ENCODE results near the gene RERG. TPM values are rescaled to one million over a fixed set of nuclear protein-coding genes. Genes with fewer than 3 reads are reported as not detected.

The RERG gene
- total RNA-seq, 2 donors from 2014 or later: not detected

- Mint-ChIP-seq H3K27me3 (peaks cover 15 to 40% of the 10 kb centered on the region in 2 donors), H3K4me3 (no peak overlapping the region), H3K36me3 (no peaks in the 10 kb centered on the region), H3K9me3 (no peaks in the 10 kb centered on the region), H3K27ac (no peak overlapping the region), H3K4me1 (ENCODE audit: low read depth in 2 of 2) (no peaks in the 10 kb centered on the region)
- DNase-seq (ENCODE audit: low spot score): no peak
- ATAC-seq: no peak
Observed at GRCh38 chr12:15192720-15193119, 28.5 kb downstream of the RERG start.

DNA sequence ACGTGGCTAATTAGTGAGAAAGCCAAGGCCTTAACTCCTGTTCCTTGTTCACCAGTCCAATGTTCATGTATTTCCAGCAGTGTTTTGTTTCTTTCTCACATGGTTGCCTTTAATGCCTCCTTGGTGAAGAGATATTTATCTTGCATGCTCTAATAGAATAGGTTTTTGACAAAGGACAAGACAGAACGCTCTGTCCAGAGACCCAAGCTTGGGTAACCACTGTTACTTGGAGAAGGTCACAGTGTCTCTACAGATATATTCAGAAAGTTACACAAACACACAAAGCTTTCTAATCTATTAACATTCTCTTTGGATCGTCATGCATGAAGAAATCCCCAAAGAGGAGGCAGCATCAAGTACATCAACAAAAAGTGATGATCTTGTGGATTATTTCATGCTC lies 33.1 kb downstream of the RERG start:
- H3K9me3 Mint-ChIP-seq: no peaks in the 10 kb centered on the region
- H3K27me3 Mint-ChIP-seq: peaks cover 14 to 23% of the 10 kb centered on the region in 2 donors
- H3K4me1 Mint-ChIP-seq (ENCODE audit: low read depth in 2 of 2): no peaks in the 10 kb centered on the region
- DNase-seq (ENCODE audit: low spot score): no peak
- ATAC-seq: no peak
- H3K27ac Mint-ChIP-seq: no peak overlapping the region
- H3K36me3 Mint-ChIP-seq: no peaks in the 10 kb centered on the region
- H3K4me3 Mint-ChIP-seq: no peak overlapping the region

- Mint-ChIP-seq H3K4me1 (ENCODE audit: low read depth in 2 of 2) (no peaks in the 10 kb centered on the region), H3K9me3 (no peaks in the 10 kb centered on the region), H3K36me3 (no peaks in the 10 kb centered on the region), H3K4me3 (no peak overlapping the region), H3K27ac (no peak overlapping the region), H3K27me3 (peaks cover 11 to 13% of the 10 kb centered on the region in 2 donors)
- DNase-seq (ENCODE audit: low spot score) (no peak), ATAC-seq (no peak)
Observed at GRCh38 chr12:15186597-15186996, 34.6 kb downstream of the RERG start.

DNA sequence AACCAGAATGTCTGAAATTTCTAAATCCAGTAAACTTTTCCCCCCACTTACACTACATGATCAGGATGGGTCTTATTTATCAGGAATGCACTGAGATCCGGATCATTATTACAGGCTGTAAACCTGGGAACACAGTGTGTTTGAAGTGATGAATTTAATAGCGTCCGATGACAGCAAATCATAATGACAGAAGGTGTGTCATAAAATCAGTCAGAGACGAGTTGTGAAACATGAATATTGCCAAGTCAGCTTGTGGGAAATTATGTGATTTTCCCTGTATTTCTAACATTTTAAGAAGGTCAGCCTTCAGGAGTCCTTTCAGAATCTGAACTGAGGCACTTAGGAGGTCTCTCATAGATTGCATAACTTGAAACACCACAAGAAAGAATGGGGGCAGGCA lies 36.7 kb downstream of the RERG start:
- Mint-ChIP-seq H3K4me1 (ENCODE audit: low read depth in 2 of 2) (no peaks in the 10 kb centered on the region), H3K36me3 (no peaks in the 10 kb centered on the region), H3K27me3 (peaks cover 8 to 13% of the 10 kb centered on the region in 2 donors), H3K4me3 (no peak overlapping the region), H3K9me3 (no peaks in the 10 kb centered on the region), H3K27ac (no peak overlapping the region)
- ATAC-seq (no peak), DNase-seq (ENCODE audit: low spot score) (no peak)

- H3K4me1 Mint-ChIP-seq (ENCODE audit: low read depth in 2 of 2): no peaks in the 10 kb centered on the region
- ATAC-seq (no peak), DNase-seq (ENCODE audit: low spot score) (no peak)
- H3K36me3 Mint-ChIP-seq: no peaks in the 10 kb centered on the region
- no peak overlapping the region for H3K27ac Mint-ChIP-seq
- peaks cover 6 to 12% of the 10 kb centered on the region in 2 donors for H3K27me3 Mint-ChIP-seq
- no peak overlapping the region for H3K4me3 Mint-ChIP-seq
- no peaks in the 10 kb centered on the region for H3K9me3 Mint-ChIP-seq
Observed at GRCh38 chr12:15183821-15184220, 37.4 kb downstream of the RERG start.

DNA sequence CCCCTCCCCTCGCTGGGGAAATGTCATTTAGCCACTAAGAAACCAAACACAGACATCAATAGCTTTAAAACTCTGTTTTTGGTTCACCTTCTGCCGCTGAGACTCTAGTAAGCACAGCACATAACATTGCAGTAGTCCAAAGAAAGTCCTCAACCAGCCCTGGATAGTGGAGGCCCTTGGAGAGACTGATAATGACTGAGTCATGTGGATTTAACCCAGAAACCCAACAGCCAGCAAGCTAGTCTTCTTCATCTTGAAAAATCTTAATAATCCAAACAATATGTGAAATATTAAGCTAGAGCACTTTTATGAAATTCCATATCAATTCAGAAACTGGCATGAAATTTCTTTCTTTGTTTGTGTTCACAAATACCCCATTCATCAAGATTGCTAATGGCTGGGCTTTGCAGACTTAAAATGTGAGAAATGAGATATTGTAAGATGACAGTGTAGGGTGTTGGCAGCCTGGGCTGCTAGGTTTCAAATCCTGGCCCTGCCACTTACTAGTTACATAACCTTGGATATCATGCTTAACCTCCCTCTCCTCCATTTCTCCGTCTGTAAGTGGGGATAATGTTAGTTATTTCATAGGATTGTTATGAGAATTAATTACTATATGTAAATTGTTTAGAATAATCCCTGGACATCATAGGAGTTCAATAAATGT lies 40.1 kb downstream of the RERG start:
- Mint-ChIP-seq H3K4me1 (ENCODE audit: low read depth in 2 of 2) (no peaks in the 10 kb centered on the region), H3K27me3 (peaks cover 3 to 18% of the 10 kb centered on the region in 2 donors), H3K27ac (no peak overlapping the region), H3K36me3 (no peaks in the 10 kb centered on the region), H3K9me3 (no peaks in the 10 kb centered on the region), H3K4me3 (no peak overlapping the region)
- DNase-seq (ENCODE audit: low spot score) (no peak), ATAC-seq (no peak)

DNA sequence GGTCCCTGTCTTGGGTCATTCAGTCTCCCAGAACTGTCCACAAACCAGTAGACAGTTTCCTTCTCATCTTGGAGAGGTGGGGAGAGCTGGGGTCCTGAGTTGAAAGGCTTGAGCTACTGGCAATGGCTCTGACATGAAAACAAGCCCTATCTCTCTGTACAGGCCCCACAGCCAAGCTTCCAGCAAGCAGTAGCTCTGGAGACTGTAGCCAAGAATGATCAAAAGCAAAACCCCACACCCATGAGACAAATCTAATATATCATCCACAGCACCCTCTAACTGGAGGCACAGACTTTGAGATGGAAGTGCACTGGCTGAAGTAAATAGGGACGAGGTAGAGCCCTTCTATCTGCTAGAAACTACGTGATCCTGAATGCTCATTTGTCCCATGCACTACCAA lies 40.9 kb downstream of the RERG start:
- no peaks in the 10 kb centered on the region for H3K9me3 Mint-ChIP-seq
- no peak overlapping the region for H3K27ac Mint-ChIP-seq
- H3K4me3 Mint-ChIP-seq: no peak overlapping the region
- ATAC-seq (no peak), DNase-seq (ENCODE audit: low spot score) (no peak)
- peaks cover 7 to 18% of the 10 kb centered on the region in 2 donors for H3K27me3 Mint-ChIP-seq
- no peaks in the 10 kb centered on the region for H3K4me1 Mint-ChIP-seq (ENCODE audit: low read depth in 2 of 2)
- no peaks in the 10 kb centered on the region for H3K36me3 Mint-ChIP-seq

GRCh38 chr12:15179672-15180071 lies 41.5 kb downstream of the RERG start:
- H3K27me3 Mint-ChIP-seq: peaks cover 7 to 24% of the 10 kb centered on the region in 2 donors
- no peaks in the 10 kb centered on the region for H3K4me1 Mint-ChIP-seq (ENCODE audit: low read depth in 2 of 2)
- no peak overlapping the region for H3K27ac Mint-ChIP-seq
- no peak for DNase-seq (ENCODE audit: low spot score)
- H3K9me3 Mint-ChIP-seq: no peaks in the 10 kb centered on the region
- no peaks in the 10 kb centered on the region for H3K36me3 Mint-ChIP-seq
- no peak for ATAC-seq
- no peak overlapping the region for H3K4me3 Mint-ChIP-seq

DNA sequence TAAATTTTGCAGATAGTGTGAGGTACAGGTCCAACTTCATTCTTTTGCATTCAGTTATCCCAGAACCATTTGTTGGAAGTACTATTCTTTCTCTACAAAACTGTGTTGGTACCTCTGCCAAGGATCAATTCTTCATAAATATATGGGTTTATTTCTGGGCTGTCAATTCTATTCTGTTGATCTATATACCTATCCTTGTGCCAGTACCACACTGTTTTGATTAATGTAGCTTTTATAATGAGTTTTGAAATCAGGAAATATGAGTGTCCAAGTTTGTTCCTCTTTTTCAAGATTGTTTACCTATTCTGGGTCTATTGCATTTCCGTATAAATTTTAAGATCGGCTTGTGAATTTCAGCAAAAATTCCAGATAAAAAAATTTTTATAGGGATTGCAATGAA lies 48.1 kb downstream of the RERG start:
- H3K4me1 Mint-ChIP-seq (ENCODE audit: low read depth in 2 of 2): no peaks in the 10 kb centered on the region
- no peak for ATAC-seq

GRCh38 chr12:15172060-15172822 lies 49.0 kb downstream of the RERG start:
- H3K27ac Mint-ChIP-seq: no peak overlapping the region
- no peak overlapping the region for H3K4me3 Mint-ChIP-seq
- ATAC-seq: no peak
- peaks cover 13 to 20% of the 10 kb centered on the region in 2 donors for H3K27me3 Mint-ChIP-seq
- no peak for DNase-seq (ENCODE audit: low spot score)
- H3K9me3 Mint-ChIP-seq: no peaks in the 10 kb centered on the region
- no peaks in the 10 kb centered on the region for H3K4me1 Mint-ChIP-seq (ENCODE audit: low read depth in 2 of 2)
- H3K36me3 Mint-ChIP-seq: no peaks in the 10 kb centered on the region

More for the DNA sequence above, 48.1 kb downstream of the RERG start:
- H3K27ac Mint-ChIP-seq: no peak overlapping the region
- H3K36me3 Mint-ChIP-seq: no peaks in the 10 kb centered on the region
- no peaks in the 10 kb centered on the region for H3K9me3 Mint-ChIP-seq
- H3K27me3 Mint-ChIP-seq: peaks cover 13 to 15% of the 10 kb centered on the region in 2 donors
- no peak overlapping the region for H3K4me3 Mint-ChIP-seq
- DNase-seq (ENCODE audit: low spot score): no peak

DNA sequence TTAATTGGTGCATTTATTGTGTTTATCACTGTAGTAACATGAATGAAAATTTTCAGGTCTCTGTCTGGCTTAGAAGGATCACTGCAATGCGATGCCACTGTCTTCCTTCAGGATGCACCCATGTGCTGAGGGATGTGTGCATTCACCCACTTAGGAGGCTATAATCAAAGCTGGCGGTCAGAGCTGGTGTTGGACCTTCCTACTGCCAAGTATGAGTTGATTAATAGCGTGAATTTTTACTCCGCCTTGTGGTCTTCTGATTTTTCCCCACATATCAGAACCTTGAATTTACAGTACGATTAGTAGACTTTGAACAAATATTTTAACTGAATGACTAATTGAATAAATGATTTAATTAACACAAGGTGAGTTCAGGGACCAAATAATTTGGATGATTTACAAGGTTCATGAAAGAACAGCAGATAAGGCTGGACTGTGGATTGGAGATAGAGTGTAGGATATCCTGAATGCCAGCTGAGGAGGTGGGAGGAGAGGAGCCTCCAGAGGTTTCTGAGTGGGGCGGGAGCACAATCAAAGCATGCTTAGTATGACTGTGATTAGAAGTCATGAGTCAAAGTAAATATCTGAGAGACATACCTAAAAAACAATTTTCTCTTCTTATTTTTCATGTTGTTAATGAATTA lies 50.1 kb downstream of the RERG start:
- Mint-ChIP-seq H3K27me3 (peaks cover 13 to 20% of the 10 kb centered on the region in 2 donors), H3K4me1 (ENCODE audit: low read depth in 2 of 2) (no peaks in the 10 kb centered on the region), H3K27ac (no peak overlapping the region), H3K36me3 (no peaks in the 10 kb centered on the region), H3K9me3 (no peaks in the 10 kb centered on the region), H3K4me3 (no peak overlapping the region)
- ATAC-seq: no peak
- DNase-seq (ENCODE audit: low spot score): no peak

DNA sequence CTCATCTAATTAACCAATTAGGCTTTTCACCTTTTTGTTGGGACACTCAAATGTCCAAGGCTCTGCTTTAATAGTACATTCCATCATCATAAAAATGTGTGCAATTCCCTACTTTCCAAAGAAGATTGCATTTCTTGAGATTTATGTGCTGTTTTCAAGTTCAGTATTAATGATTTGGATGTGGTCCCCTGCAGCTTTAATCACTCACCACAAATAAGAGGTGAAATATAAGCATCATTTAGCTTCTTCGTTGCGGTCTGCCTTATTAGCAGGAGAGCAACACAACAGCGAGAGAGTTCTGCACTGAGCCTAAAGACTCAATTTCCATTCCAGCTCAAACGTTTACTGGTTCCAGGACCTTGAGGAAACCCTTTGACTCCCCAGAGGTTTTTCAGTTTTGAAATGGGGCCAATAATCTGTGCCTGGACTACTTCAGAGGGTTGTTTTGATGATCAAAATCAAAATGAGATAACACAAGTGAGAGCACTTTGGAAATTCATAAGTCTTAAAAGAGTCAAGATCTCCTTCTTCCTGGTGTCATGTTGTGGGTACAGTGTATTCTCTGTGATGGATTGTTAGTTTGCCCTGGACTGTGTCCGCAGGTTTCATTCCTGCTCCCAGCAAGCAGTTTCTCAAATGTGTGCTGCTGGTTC lies 53.1 kb downstream of the RERG start:
- Mint-ChIP-seq H3K9me3 (no peaks in the 10 kb centered on the region), H3K4me3 (no peak overlapping the region), H3K36me3 (no peaks in the 10 kb centered on the region), H3K27me3 (peaks cover 4 to 11% of the 10 kb centered on the region in 2 donors), H3K4me1 (ENCODE audit: low read depth in 2 of 2) (peaks cover 0 to 4% of the 10 kb centered on the region in 2 donors), H3K27ac (no peak overlapping the region)
- no peak for DNase-seq (ENCODE audit: low spot score)
- no peak for ATAC-seq

DNA sequence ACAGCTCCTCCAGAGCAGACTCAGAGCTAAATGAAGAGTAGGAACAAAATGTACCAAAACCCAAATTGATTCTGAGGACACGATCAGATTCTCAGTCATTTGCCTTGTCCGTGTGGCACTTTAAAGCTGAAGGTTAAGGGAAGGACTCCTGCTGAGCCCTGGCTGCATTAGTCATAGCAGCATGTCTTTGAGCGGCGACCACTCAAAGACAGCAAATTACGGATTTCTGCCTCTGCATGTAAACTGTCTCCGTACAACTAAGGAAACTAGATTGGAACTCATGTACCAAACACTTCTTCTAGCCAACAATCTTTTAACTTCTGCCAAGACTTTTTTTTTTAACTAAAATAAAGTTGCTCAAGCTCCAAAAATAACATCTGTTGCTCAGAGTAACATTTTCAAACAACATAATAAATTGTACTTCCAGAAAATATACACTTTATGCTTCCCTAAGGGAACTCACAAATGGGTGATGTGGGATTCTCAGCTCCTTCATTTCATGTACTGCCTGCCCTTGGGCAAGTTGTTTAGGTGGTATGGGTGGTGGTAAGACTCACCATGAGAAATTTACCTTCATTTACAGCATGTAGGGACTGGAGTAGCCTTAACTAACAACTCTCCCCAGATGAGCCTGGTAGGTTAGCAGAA lies 56.1 kb downstream of the RERG start:
- DNase-seq (ENCODE audit: low spot score) (no peak), ATAC-seq (no peak)
- peaks cover 0 to 4% of the 10 kb centered on the region in 2 donors for H3K4me1 Mint-ChIP-seq (ENCODE audit: low read depth in 2 of 2)
- no peak overlapping the region for H3K27ac Mint-ChIP-seq
- no peak overlapping the region for H3K4me3 Mint-ChIP-seq
- no peaks in the 10 kb centered on the region for H3K36me3 Mint-ChIP-seq
- no peaks in the 10 kb centered on the region for H3K9me3 Mint-ChIP-seq
- peaks cover 2 to 32% of the 10 kb centered on the region in 2 donors for H3K27me3 Mint-ChIP-seq

Data from natural killer cell treated with Interleukin-12 subunit alpha and Interleukin-12 subunit beta and Interleukin-15 and Interleukin-18, amount 100 ng/mL, for 72 hours (primary cell).